Activated effector memory CD4-positive, alpha-beta T cell treated with anti-CD3 and anti-CD28 coated beads, Interleukin-2, amount 50 U/mL, for 16 hours (primary cell): ENCODE data around the gene METTL3.

Experiments used
- DNase-seq: peaks from one replicate; pipeline ENCODE4 v3.0.0-alpha.2; 2020

The METTL3 gene

DNA sequence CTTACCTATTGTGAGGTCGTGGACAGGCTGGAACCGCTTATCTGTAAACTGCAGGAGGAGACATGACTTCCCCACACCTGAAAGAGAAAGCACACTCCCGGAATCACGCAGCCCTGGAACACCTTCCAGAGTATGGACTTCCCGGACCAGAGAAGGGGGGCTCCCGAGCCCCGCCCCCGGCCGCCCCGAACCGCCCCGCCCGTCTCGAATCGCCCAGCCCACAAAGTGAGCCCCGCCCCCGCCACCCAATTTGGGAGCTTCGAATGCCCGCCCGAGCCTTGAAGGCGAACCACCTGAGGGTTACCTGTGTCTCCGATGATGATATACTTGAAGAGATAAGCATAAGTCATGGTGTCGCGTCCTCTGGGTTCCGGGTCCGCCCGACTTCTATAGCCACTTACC, 34.6 kb downstream of the METTL3 start:
- peak; percentile 94 for DNase-seq

DNA sequence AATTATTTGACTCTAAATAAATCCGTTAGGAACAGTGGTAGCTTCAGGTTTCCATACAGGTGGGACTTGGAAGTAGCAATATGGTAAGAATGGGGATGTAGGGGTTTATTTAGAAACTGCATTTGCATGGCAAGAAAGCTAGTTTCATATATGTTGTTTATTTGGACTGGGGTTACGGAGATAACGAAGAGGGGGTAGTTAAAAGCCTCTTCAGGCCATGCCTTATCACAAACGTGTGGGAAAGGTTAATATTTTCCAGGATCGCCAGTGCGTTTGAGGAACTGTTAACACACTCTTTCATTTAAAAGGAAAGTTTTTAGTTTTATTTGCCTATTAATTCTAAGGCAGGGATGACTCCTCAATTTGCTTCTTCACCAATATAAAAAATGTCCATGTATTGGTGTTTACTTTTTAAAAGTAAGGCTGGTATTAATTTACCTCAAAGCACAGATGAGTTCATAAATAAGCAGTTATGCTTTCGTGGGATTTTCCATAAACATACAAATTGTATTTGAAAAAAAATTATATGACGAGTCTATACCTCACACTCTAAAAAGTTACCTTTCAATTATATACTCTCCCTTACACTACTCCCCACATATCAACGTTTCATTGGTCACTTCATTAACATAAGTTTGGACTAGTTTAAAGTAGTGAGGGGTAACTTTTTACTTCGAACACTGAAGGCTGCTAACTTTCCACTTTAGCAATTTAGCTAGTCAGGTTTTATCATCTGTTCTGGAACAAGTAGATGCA, 35.2 kb downstream of the METTL3 start:
- no peak for DNase-seq

DNA sequence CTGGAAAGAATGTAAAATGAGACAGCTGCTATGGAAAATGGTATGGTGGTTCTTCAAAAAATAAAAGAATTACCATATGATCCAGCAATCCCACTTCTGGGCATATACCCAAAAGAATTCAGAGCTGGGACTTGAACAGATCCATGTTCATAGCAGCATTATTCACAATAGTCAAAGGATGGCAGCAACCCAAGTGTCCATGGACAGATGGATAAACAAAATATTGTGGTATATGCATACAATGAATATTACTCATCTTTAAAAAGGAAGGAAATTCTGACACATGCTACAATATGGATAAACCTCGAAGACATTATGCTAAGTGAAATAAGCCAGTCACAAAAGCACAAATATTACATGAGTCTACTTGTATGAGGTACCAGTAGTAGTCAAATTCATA, 43.5 kb downstream of the METTL3 start:
- DNase-seq, result no peak

DNA sequence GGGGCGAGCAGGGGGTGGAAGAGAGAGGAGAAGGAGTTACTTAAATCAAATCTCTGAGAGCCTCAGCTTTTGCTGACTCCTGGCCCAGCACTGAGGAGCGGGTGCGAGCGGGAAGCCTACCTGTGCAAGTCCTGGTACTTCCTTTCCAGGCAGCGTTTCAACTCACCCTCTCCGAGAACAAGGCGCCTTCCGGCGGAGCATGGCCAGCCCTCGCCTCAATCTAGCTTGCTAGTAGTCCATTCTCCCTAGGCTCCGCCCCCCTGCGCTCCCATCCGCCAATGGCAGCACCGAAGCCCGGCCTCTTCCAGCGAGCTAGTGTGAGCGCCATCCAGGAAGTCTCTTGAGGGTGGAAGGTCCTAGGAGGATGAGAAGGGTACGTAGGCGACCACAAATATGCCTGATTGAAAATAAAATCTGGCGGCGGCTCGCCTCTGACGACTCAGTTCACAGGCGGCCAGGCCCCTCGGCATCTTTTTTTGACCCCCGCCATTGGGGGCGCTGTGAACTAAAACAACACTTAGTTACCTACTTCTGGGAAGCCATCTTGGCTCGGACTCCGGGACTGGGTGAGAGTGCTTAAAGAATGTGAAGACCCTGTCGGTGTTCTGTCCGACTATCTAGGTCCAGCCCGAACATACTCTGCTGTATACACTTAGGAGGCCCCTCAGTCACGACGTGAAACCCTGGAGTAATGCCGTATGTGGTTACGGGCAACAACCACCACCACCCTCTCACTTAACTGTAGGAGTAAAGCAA, 55.0 kb downstream of the METTL3 start, which contains the start of gene CHD8:
TSS of gene CHD8 (minus strand) at position 212 of the 756 bp plus-strand sequence. CDS start 24,480 bp downstream, outside the sequence.
- DNase-seq, result peak; percentile 100

DNA sequence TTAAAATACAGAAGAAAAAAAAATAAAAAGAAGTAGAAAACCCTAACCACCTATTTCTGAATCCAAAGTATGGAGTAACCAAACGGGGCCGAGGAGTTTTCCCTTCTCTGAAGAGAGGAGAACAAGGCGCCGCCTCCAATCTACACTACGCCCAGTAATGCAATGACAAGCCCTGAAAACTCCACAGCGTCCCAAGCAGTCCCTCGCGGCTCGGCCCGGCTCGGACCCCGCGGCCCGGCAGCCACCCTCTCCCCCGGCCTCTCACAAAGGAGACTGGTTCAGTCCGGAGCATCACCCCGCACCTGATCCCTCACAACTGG, 55.6 kb downstream of the METTL3 start:
- DNase-seq, result no peak

DNA sequence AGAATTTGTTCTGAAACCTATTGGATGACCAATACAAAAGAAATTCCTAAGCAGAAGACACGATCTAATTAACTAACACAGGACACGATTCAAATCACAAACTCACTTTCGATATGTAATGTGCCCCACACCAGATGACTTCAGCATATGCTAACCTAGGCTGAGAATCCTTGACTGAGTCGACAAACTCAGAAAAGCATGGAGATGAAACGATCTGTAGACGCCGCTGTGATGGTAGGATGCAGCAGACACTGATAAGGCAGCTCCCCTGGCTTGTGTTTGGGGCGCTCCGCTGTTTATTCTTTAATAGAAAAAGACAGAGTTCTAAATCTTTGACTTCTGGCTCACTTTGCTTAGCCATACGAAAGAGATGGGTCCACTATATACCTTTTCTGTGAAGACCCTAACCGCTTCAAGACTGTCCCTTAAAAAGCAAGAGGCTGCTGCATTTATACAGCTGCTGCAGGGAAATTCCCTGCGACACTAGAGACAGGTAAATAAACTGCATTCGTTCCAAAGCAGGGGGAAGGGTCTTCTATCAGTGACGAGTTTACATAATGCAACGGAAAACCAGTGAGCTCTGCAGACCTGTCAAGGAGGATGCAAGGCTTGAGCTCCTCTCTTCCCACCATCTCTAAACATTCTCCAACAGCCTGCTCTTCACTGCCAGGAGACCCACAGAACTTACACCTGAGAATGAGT, 56.1 kb downstream of the METTL3 start:
- no peak for DNase-seq

DNA sequence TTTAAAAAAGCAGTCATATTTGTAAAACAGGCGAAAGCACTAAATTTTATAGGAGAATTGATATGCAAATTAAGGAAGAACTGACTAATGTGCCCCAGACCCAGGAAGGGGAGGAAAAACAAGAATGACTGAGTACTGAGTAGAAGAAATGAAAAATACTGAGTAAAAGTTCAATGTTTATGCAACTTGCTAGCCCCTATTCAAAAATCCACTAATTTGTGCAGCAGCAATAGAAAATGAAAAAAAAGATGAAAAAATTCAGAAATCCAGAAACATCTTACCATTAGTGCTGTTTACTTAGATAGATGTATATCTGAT, 61.3 kb downstream of the METTL3 start:
- DNase-seq, result no peak
